ENCODE data around the gene UMAD1.

DNA sequence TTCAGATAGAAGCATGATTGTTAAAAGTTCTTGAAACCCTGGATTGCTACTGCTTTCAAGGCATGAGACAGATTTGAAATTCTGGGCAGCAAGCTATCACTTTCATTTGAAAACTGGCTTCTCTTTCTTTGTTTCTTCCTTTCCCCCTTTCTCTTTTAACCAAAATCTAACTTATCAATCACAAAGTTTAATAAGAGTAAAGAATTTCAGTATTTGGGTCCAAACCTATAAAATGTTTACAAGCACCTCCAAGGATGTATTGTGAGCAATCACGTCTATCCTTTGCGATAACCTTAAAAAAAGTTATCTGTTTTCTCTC is 99.4 kb downstream of the UMAD1 start:
- TF ChIP-seq, protein P1, sequence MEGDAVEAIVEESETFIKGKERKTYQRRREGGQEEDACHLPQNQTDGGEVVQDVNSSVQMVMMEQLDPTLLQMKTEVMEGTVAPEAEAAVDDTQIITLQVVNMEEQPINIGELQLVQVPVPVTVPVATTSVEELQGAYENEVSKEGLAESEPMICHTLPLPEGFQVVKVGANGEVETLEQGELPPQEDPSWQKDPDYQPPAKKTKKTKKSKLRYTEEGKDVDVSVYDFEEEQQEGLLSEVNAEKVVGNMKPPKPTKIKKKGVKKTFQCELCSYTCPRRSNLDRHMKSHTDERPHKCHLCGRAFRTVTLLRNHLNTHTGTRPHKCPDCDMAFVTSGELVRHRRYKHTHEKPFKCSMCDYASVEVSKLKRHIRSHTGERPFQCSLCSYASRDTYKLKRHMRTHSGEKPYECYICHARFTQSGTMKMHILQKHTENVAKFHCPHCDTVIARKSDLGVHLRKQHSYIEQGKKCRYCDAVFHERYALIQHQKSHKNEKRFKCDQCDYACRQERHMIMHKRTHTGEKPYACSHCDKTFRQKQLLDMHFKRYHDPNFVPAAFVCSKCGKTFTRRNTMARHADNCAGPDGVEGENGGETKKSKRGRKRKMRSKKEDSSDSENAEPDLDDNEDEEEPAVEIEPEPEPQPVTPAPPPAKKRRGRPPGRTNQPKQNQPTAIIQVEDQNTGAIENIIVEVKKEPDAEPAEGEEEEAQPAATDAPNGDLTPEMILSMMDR (IDR thresholded peaks at IDR 0.05; ENCODE audit: borderline replicate concordance, extremely low read depth, low read length, poor library complexity, severe bottlenecking): no peak
- no peak for TF ChIP-seq EZH2 (IDR thresholded peaks at IDR 0.05; ENCODE audit: borderline replicate concordance, low read depth, low read length, severe bottlenecking)

All from DND-41 (cell line).